H9 (cell line): ENCODE results near the gene ALKBH8. TPM values are rescaled to one million over a fixed set of nuclear protein-coding genes. Genes with fewer than 3 reads are reported as not detected.

Experiments
- DNase-seq: peaks from one replicate; pipeline ENCODE4 v3.0.0-alpha.2; 2017
- H2AFZ ChIP-seq: one replicate; pipeline ENCODE4 v1.6.1; 2013; ENCODE audit warnings: mild to moderate bottlenecking, low read length, control low read depth, moderate library complexity
- H2AK5ac ChIP-seq: 2 replicates; pipeline ENCODE4 v1.6.1; 2013; ENCODE audit warnings: low read length, control low read depth, mixed read lengths; ENCODE audit not compliant: insufficient read length
- H2BK120ac ChIP-seq: one replicate; pipeline ENCODE4 v1.6.1; 2013; ENCODE audit warnings: low read depth, mild to moderate bottlenecking, low read length, control low read depth, inconsistent platforms; ENCODE audit not compliant: poor library complexity, severe bottlenecking
- H2BK12ac ChIP-seq: 2 replicates; pipeline ENCODE4 v1.6.1; 2013; ENCODE audit warnings: low read length, control low read depth, mixed read lengths, low read depth; ENCODE audit not compliant: insufficient read length
- H2BK15ac ChIP-seq: 2 replicates; pipeline ENCODE4 v1.6.1; 2013; ENCODE audit warnings: low read depth, low read length, control low read depth
- H2BK20ac ChIP-seq: one replicate; pipeline ENCODE4 v1.6.1; 2013; ENCODE audit warnings: low read depth, mild to moderate bottlenecking, low read length, control low read depth, inconsistent platforms; ENCODE audit not compliant: poor library complexity, severe bottlenecking
- H2BK5ac ChIP-seq: 2 replicates; pipeline ENCODE4 v1.6.1; 2013; ENCODE audit warnings: low read length, control low read depth, mixed read lengths; ENCODE audit not compliant: insufficient read length
- H3K14ac ChIP-seq: 2 replicates; pipeline ENCODE4 v1.6.1; 2013; ENCODE audit warnings: low read length, control low read depth; ENCODE audit not compliant: insufficient read depth
- H3K18ac ChIP-seq: 2 replicates; pipeline ENCODE4 v1.6.1; 2013; ENCODE audit warnings: low read depth, mild to moderate bottlenecking, mixed read lengths, low read length, control low read depth; ENCODE audit not compliant: insufficient read length
- H3K23ac ChIP-seq: 2 replicates; pipeline ENCODE4 v1.6.1; 2013; ENCODE audit warnings: low read length, control low read depth, mixed read lengths, low read depth; ENCODE audit not compliant: insufficient read length
- H3K23me2 ChIP-seq: 2 replicates; pipeline ENCODE4 v1.6.1; 2013; ENCODE audit warnings: low read depth, mild to moderate bottlenecking, mixed read lengths, low read length, control low read depth; ENCODE audit not compliant: insufficient read length, poor library complexity, severe bottlenecking
- H3K27ac ChIP-seq: 2 replicates; pipeline ENCODE4 v1.5.1; 2013; ENCODE audit warnings: low read length, control low read depth, mixed read lengths, low read depth; ENCODE audit not compliant: insufficient read length
- H3K27me3 ChIP-seq: 2 replicates; pipeline ENCODE4 v1.6.1; 2013; ENCODE audit warnings: low read length, control low read depth, inconsistent platforms; ENCODE audit not compliant: insufficient read depth
- H3K4ac ChIP-seq: 2 replicates; pipeline ENCODE4 v1.6.1; 2013; ENCODE audit warnings: low read depth, mild to moderate bottlenecking, control low read depth, inconsistent platforms, low read length, moderate library complexity
- H3K4me1 ChIP-seq: 2 replicates; pipeline ENCODE4 v1.6.1; 2013; ENCODE audit warnings: low read length, control low read depth, inconsistent platforms; ENCODE audit not compliant: insufficient read depth
- H3K4me2 ChIP-seq: 2 replicates; pipeline ENCODE4 v1.6.1; 2013; ENCODE audit warnings: low read length, control low read depth, mixed read lengths; ENCODE audit not compliant: insufficient read length, insufficient read depth
- H3K56ac ChIP-seq: 2 replicates; pipeline ENCODE4 v1.6.1; 2013; ENCODE audit warnings: low read depth, mild to moderate bottlenecking, mixed read lengths, low read length, control low read depth; ENCODE audit not compliant: insufficient read length
- H3K79me1 ChIP-seq: 2 replicates; pipeline ENCODE4 v1.6.1; 2013; ENCODE audit warnings: low read depth, mild to moderate bottlenecking, moderate library complexity, low read length, control low read depth, inconsistent platforms; ENCODE audit not compliant: insufficient read depth, poor library complexity, severe bottlenecking
- H3K79me2 ChIP-seq: 2 replicates; pipeline ENCODE4 v1.6.1; 2013; ENCODE audit warnings: low read length, control low read depth, inconsistent platforms; ENCODE audit not compliant: insufficient read depth
- H3K9ac ChIP-seq: 2 replicates; pipeline ENCODE4 v1.6.1; 2013; ENCODE audit warnings: low read length, control low read depth, mixed read lengths; ENCODE audit not compliant: insufficient read length; ENCODE audit errors: extremely low read depth
- H3K9me3 ChIP-seq: one replicate; pipeline ENCODE4 v1.6.1; 2013; ENCODE audit warnings: low read depth, low read length, inconsistent platforms; ENCODE audit not compliant: control insufficient read depth
- H3T11ph ChIP-seq: one replicate; pipeline ENCODE4 v1.6.1; 2013; ENCODE audit warnings: mild to moderate bottlenecking, low read length, control low read depth, inconsistent platforms
- H4K20me1 ChIP-seq: one replicate; pipeline ENCODE4 v1.6.1; 2013; ENCODE audit not compliant: control insufficient read depth, insufficient read length, insufficient read depth
- H4K5ac ChIP-seq: 2 replicates; pipeline ENCODE4 v1.6.1; 2013; ENCODE audit warnings: low read depth, mild to moderate bottlenecking, mixed read lengths, low read length, control low read depth; ENCODE audit not compliant: insufficient read length
- H4K8ac ChIP-seq: replicated peaks from 2 replicates; pipeline ENCODE4 v1.6.1; 2013; ENCODE audit warnings: low read length, control low read depth, mixed read lengths, low read depth; ENCODE audit not compliant: insufficient read length
- H4K91ac ChIP-seq: 2 replicates; pipeline ENCODE4 v1.6.1; 2013; ENCODE audit warnings: low read depth, mild to moderate bottlenecking, moderate library complexity, mixed read lengths, low read length, control low read depth; ENCODE audit not compliant: insufficient read length
- H3K27ac Mint-ChIP-seq, 3 experiments: 2 replicates in 2 of 3; 3 replicates in 1 of 3; pipeline ENCODE4 v1.8.0; 2020 to 2021; ENCODE audit warnings: mixed read lengths in 3 of 3, mild to moderate bottlenecking in 1 of 3, moderate library complexity in 1 of 3
- H3K27me3 Mint-ChIP-seq: 2 replicates; pipeline ENCODE4 v1.8.0; 2021; ENCODE audit warnings: low read depth, mild to moderate bottlenecking, moderate library complexity, mixed read lengths
- H3K36me3 Mint-ChIP-seq, 3 experiments: 2 replicates in 2 of 3; 3 replicates in 1 of 3; pipeline ENCODE4 v1.8.0; 2020 to 2021; ENCODE audit warnings: low read depth in 3 of 3, mixed read lengths in 3 of 3; ENCODE audit not compliant: insufficient read depth in 1 of 3
- H3K4me1 Mint-ChIP-seq, 2 experiments: 2 replicates each; pipeline ENCODE4 v1.8.0; 2020; ENCODE audit warnings: mixed read lengths in 2 of 2
- H3K4me3 Mint-ChIP-seq, 2 experiments: 2 replicates in 1 of 2; 3 replicates in 1 of 2; pipeline ENCODE4 v1.8.0; 2020 to 2021; ENCODE audit warnings: mild to moderate bottlenecking in 2 of 2, mixed read lengths in 2 of 2, moderate library complexity in 1 of 2
- H3K9me3 Mint-ChIP-seq, 2 experiments: 2 replicates in 1 of 2; 3 replicates in 1 of 2; pipeline ENCODE4 v1.8.0; 2020; ENCODE audit warnings: mild to moderate bottlenecking in 2 of 2, mixed read lengths in 2 of 2, moderate library complexity in 1 of 2
- WGBS: extraction: QIAGEN DNeasy Blood & Tissue Kit; methylation state at CpG from one replicate; pipeline ENCODE4 v1.1.7; 2013; ENCODE audit warnings: missing lambda C conversion rate, low lambda C conversion rate, mixed read lengths; ENCODE audit not compliant: insufficient read length; ENCODE audit errors: extremely low coverage; 5-methylcytosine and 5-hydroxymethylcytosine counted together
- total RNA-seq: library from RNA; stranded (reverse); gene quantifications from 2 replicates; pipeline ENCODE4 v1.2.1, GENCODE V29; 2021
- TF ChIP-seq, protein P1 (sequence below): fragments of 200-600 bp; sonication (generic); conservative IDR thresholded peaks from 3 replicates; pipeline ENCODE4 v1.8.0; 2021; ENCODE audit warnings: antibody characterized with exemption, mild to moderate bottlenecking

The ALKBH8 gene
- total RNA-seq, 1 experiment from 2014 or later: 12.7 TPM

DNA sequence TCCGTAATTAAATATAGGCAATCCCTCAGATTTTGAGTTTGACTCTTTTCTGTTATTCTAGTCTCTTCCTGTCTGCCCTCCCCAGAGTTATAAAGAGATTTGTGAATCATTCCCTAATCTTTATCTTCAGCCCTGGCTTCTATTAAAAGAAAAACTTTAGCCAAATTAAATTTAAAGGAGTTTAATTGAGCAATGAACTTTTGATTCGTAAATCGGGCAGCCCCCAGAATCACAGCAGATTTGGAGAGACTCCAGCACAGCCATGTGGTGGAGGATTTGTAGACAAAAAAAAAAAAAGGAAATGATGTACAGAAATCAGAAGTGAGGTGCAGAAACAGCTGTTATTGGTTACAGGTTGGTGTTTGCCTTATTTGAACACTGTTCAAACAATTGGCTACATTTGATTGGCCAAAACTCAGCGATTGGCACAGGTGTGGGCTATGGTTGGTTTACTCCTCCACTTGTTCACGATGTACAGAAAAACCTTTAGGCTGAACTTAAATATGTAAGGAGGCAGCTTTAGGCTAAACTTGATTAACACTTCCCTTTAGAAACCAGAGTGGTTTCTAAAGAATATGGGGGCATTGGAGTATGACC lies 2.3 kb upstream of the ALKBH8 start:
- no peak overlapping the region for H2AK5ac ChIP-seq
- H3K79me2 ChIP-seq: no peaks in the 10 kb centered on the region; the same call in 1 of the 2 replicates
- no peak overlapping the region for H3K4me2 ChIP-seq
- peaks cover 2% of the 10 kb centered on the region; the same call in 1 of the 2 replicates for H3K4me1 ChIP-seq
- no peaks in the 10 kb centered on the region for H4K20me1 ChIP-seq
- no peak overlapping the region for H3K9ac ChIP-seq
- H2BK120ac ChIP-seq: no peak overlapping the region
- no peak overlapping the region for H3K56ac ChIP-seq
- Mint-ChIP-seq H3K36me3 (no peaks in the 10 kb centered on the region), H3K4me1 (peaks cover 24 to 27% of the 10 kb centered on the region in 2 experiments), H3K9me3 (no peaks in the 10 kb centered on the region), H3K27ac (no peak overlapping the region), H3K4me3 (no peak overlapping the region), H3K27me3 (no peaks in the 10 kb centered on the region; the same call in 1 of the 2 replicates)
- no peak overlapping the region for H3T11ph ChIP-seq
- no peak overlapping the region for H3K27ac ChIP-seq
- DNase-seq: no peak
- TF ChIP-seq, protein P1, sequence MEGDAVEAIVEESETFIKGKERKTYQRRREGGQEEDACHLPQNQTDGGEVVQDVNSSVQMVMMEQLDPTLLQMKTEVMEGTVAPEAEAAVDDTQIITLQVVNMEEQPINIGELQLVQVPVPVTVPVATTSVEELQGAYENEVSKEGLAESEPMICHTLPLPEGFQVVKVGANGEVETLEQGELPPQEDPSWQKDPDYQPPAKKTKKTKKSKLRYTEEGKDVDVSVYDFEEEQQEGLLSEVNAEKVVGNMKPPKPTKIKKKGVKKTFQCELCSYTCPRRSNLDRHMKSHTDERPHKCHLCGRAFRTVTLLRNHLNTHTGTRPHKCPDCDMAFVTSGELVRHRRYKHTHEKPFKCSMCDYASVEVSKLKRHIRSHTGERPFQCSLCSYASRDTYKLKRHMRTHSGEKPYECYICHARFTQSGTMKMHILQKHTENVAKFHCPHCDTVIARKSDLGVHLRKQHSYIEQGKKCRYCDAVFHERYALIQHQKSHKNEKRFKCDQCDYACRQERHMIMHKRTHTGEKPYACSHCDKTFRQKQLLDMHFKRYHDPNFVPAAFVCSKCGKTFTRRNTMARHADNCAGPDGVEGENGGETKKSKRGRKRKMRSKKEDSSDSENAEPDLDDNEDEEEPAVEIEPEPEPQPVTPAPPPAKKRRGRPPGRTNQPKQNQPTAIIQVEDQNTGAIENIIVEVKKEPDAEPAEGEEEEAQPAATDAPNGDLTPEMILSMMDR: no peak
- H3K4ac ChIP-seq: no peak overlapping the region
- H2BK5ac ChIP-seq: no peak overlapping the region
- H4K91ac ChIP-seq: no peak overlapping the region
- no peak overlapping the region for H4K5ac ChIP-seq
- no peak overlapping the region for H3K18ac ChIP-seq
- no peak overlapping the region for H4K8ac ChIP-seq
- no peak overlapping the region for H2BK12ac ChIP-seq
- no peak overlapping the region for H3K23ac ChIP-seq
- no CpG with 5 or more reads among the region's 5 CpGs for WGBS
- peaks cover 6% of the 10 kb centered on the region for H3K23me2 ChIP-seq
- no peak overlapping the region for H2AFZ ChIP-seq
- H3K9me3 ChIP-seq: no peaks in the 10 kb centered on the region
- no peak overlapping the region for H3K14ac ChIP-seq
- no peaks in the 10 kb centered on the region for H3K79me1 ChIP-seq
- no peaks in the 10 kb centered on the region for H3K27me3 ChIP-seq
- H2BK20ac ChIP-seq: no peak overlapping the region
- no peak overlapping the region for H2BK15ac ChIP-seq
